Measurements from ENCODE around the gene MLC1.

- TF ChIP-seq CTCF (IDR thresholded peaks at IDR 0.05) (no peak), EP300 (IDR thresholded peaks at IDR 0.05) (no peak), POLR2A (IDR thresholded peaks at IDR 0.05) (no peak)
These were observed 6.0 kb upstream of the MLC1 start for GRCh38 chr22:50091092-50091768.

Data from stomach (tissue), 4 donors.